Measurements from ENCODE around the gene GAPVD1.
"Not testable (repeated sequence)": the region's sequence is repeated elsewhere in the genome, so short reads cannot be mapped to it uniquely, and the experiment has no call there.

Gene GAPVD1

GRCh38 chr9:125261501-125262293, at the start of gene GAPVD1:
GAPVD1 (plus strand) TSS chr9:125261826; CDS start chr9:125298922, 37,096 bp downstream.
- DNase-seq, result peak; percentile 98

- no peak for DNase-seq
Observed at GRCh38 chr9:125214186-125214585, 47.4 kb upstream of the GAPVD1 start.

- DNase-seq, result no peak
Observed at GRCh38 chr9:125218621-125219020, 43.0 kb upstream of the GAPVD1 start.

- DNase-seq, result not testable (repeated sequence)
Observed at GRCh38 chr9:125224858-125225257, 36.8 kb upstream of the GAPVD1 start.

GRCh38 chr9:125227761-125228160, 33.9 kb upstream of the GAPVD1 start:
- DNase-seq, result no peak

- DNase-seq, result peak; percentile 49
Observed at GRCh38 chr9:125233678-125234077, 27.9 kb upstream of the GAPVD1 start.

- DNase-seq, result not testable (repeated sequence)
Observed at GRCh38 chr9:125234099-125234498, 27.5 kb upstream of the GAPVD1 start.

GRCh38 chr9:125235804-125236519, 25.7 kb upstream of the GAPVD1 start:
- no peak for DNase-seq

GRCh38 chr9:125236520-125237159, 25.0 kb upstream of the GAPVD1 start:
- DNase-seq, result not testable (repeated sequence)

- no peak for DNase-seq
Observed at GRCh38 chr9:125238127-125238914, 23.3 kb upstream of the GAPVD1 start.

- DNase-seq, result no peak
Observed at GRCh38 chr9:125238915-125239446, 22.6 kb upstream of the GAPVD1 start.

- DNase-seq, result no peak
Observed at GRCh38 chr9:125239631-125240597, 21.7 kb upstream of the GAPVD1 start.

GRCh38 chr9:125240649-125240999, 21.0 kb upstream of the GAPVD1 start:
- peak; percentile 49 for DNase-seq

GRCh38 chr9:125241000-125241862, 20.4 kb upstream of the GAPVD1 start, which contains the start of gene HSPA5:
HSPA5 (minus strand) TSS chr9:125241343; CDS start chr9:125241126, 217 bp downstream.
- DNase-seq, result peak; percentile 100

- peak; percentile 63 for DNase-seq
Observed at GRCh38 chr9:125241863-125242739, 19.5 kb upstream of the GAPVD1 start.

- no peak for DNase-seq
Observed at GRCh38 chr9:125243792-125244260, 17.8 kb upstream of the GAPVD1 start.

- DNase-seq, result no peak
Observed at GRCh38 chr9:125246261-125246667, 15.4 kb upstream of the GAPVD1 start.

- DNase-seq, result no peak
Observed at GRCh38 chr9:125254231-125254630, 7.4 kb upstream of the GAPVD1 start.

GRCh38 chr9:125255781-125256391, 5.7 kb upstream of the GAPVD1 start:
- DNase-seq, result no peak
